ENCODE results near the gene AQP1. TPM values are rescaled to one million over a fixed set of nuclear protein-coding genes. Genes with fewer than 3 reads are reported as not detected.
A peak's percentile ranks its signal among the peaks of the same experiment; 100 is the strongest.

Gene AQP1
- total RNA-seq, 2 donors from 2014 or later, result 33.9 to 47.4 TPM

- H3K27me3 ChIP-seq, result no peaks in the 10 kb centered on the region
- H3K36me3 ChIP-seq, result no peaks in the 10 kb centered on the region
- H3K4me1 ChIP-seq, result no peaks in the 10 kb centered on the region
- no peak overlapping the region for H3K27ac ChIP-seq
- intact Hi-C loops (cut with DNase I), result no loop called here
- H3K9ac ChIP-seq (ENCODE audit: low read depth in 2 of 2, low read length in 2 of 2), result no peak overlapping the region
- H3K9me3 ChIP-seq, result no peaks in the 10 kb centered on the region
- no peak for TF ChIP-seq CTCF (IDR thresholded peaks at IDR 0.05)
- DNase-seq, result no peak
- H3K4me3 ChIP-seq, result no peak overlapping the region
These were observed 9.2 kb downstream of the AQP1 start for GRCh38 chr7:30920584-30921539.

- intact Hi-C loops (cut with DNase I), result no loop called here
- Histone ChIP-seq H3K4me1 (no peaks in the 10 kb centered on the region), H3K27me3 (no peaks in the 10 kb centered on the region), H3K36me3 (no peaks in the 10 kb centered on the region), H3K4me3 (no peak overlapping the region), H3K27ac (no peak overlapping the region), H3K9ac (ENCODE audit: low read depth in 2 of 2, low read length in 2 of 2) (no peak overlapping the region), H3K9me3 (no peaks in the 10 kb centered on the region)
- DNase-seq, result peak; percentile 15
- TF ChIP-seq CTCF (IDR thresholded peaks at IDR 0.05), result no peak
These were observed 10.1 kb downstream of the AQP1 start for GRCh38 chr7:30921540-30922401.

GRCh38 chr7:30922596-30922995 is 10.9 kb downstream of the AQP1 start:
- no peaks in the 10 kb centered on the region for H3K4me1 ChIP-seq
- no peak for TF ChIP-seq CTCF (IDR thresholded peaks at IDR 0.05)
- H3K36me3 ChIP-seq, result no peaks in the 10 kb centered on the region
- intact Hi-C loops (cut with DNase I), result no loop called here
- H3K9ac ChIP-seq (ENCODE audit: low read depth in 2 of 2, low read length in 2 of 2), result no peak overlapping the region
- peak; percentile 17 for DNase-seq
- no peaks in the 10 kb centered on the region for H3K27me3 ChIP-seq
- no peaks in the 10 kb centered on the region for H3K9me3 ChIP-seq
- no peak overlapping the region for H3K27ac ChIP-seq
- no peak overlapping the region for H3K4me3 ChIP-seq

GRCh38 chr7:30923009-30923773 is 11.5 kb downstream of the AQP1 start:
- Histone ChIP-seq H3K9ac (ENCODE audit: low read depth in 2 of 2, low read length in 2 of 2) (no peak overlapping the region), H3K9me3 (no peaks in the 10 kb centered on the region), H3K36me3 (no peaks in the 10 kb centered on the region), H3K27me3 (no peaks in the 10 kb centered on the region), H3K4me3 (no peak overlapping the region), H3K27ac (no peak overlapping the region), H3K4me1 (no peaks in the 10 kb centered on the region)
- TF ChIP-seq CTCF (IDR thresholded peaks at IDR 0.05), result no peak
- peak; percentile 16 for DNase-seq
- intact Hi-C loops (cut with DNase I), result no loop called here
